Stimulated activated CD4-positive, alpha-beta T cell treated with anti-CD3 and anti-CD28 coated beads, TNF-alpha, amount 100 ng/mL, for 4 hours (primary cell): Measurements from ENCODE around the gene ZNF536.

Experiments used
- DNase-seq, 3 experiments: peaks; one replicate each; pipeline ENCODE4 v3.0.0-alpha.2; 2020; ENCODE audit warnings: low read depth in 3 of 3

ZNF536 gene

GRCh38 chr19:30371960-30372824 is at the start of gene ZNF536:
Gene ZNF536 (plus strand): TSS chr19:30372384. CDS start chr19:30443563, 71,179 bp downstream.
- DNase-seq = no peak

- no peak for DNase-seq
Observed at GRCh38 chr19:30322641-30323320, 49.4 kb upstream of the ZNF536 start.

- no peak for DNase-seq
Observed at GRCh38 chr19:30323904-30324303, 48.3 kb upstream of the ZNF536 start.

GRCh38 chr19:30324982-30325381 is 47.2 kb upstream of the ZNF536 start:
- no peak for DNase-seq

- no peak for DNase-seq
Observed at GRCh38 chr19:30325676-30326392, 46.4 kb upstream of the ZNF536 start.

- no peak for DNase-seq
Observed at GRCh38 chr19:30326393-30326710, 45.8 kb upstream of the ZNF536 start.

- DNase-seq = no peak
Observed at GRCh38 chr19:30327331-30327730, 44.9 kb upstream of the ZNF536 start.

GRCh38 chr19:30328096-30328495 is 44.1 kb upstream of the ZNF536 start:
- no peak for DNase-seq

- DNase-seq = no peak
Observed at GRCh38 chr19:30330266-30330665, 41.9 kb upstream of the ZNF536 start.

GRCh38 chr19:30332445-30333234 is 39.5 kb upstream of the ZNF536 start:
- no peak for DNase-seq

- DNase-seq = no peak
Observed at GRCh38 chr19:30333291-30334065, 38.7 kb upstream of the ZNF536 start.

GRCh38 chr19:30334841-30335240 is 37.3 kb upstream of the ZNF536 start:
- DNase-seq = no peak

GRCh38 chr19:30335306-30335886 is 36.8 kb upstream of the ZNF536 start:
- no peak for DNase-seq

GRCh38 chr19:30336290-30336689 is 35.9 kb upstream of the ZNF536 start:
- no peak for DNase-seq

GRCh38 chr19:30338041-30338456 is 34.1 kb upstream of the ZNF536 start:
- DNase-seq = no peak

GRCh38 chr19:30338878-30339623 is 33.1 kb upstream of the ZNF536 start:
- DNase-seq = no peak

- no peak for DNase-seq
Observed at GRCh38 chr19:30339624-30340525, 32.3 kb upstream of the ZNF536 start.

- DNase-seq = no peak
Observed at GRCh38 chr19:30340771-30341561, 31.2 kb upstream of the ZNF536 start.
